ENCODE measurements around the gene PNPLA1. TPM values are rescaled to one million over a fixed set of nuclear protein-coding genes. Genes with fewer than 3 reads are reported as not detected.

Gene PNPLA1
- total RNA-seq, 1 experiment from 2014 or later: 0.29 TPM

DNA sequence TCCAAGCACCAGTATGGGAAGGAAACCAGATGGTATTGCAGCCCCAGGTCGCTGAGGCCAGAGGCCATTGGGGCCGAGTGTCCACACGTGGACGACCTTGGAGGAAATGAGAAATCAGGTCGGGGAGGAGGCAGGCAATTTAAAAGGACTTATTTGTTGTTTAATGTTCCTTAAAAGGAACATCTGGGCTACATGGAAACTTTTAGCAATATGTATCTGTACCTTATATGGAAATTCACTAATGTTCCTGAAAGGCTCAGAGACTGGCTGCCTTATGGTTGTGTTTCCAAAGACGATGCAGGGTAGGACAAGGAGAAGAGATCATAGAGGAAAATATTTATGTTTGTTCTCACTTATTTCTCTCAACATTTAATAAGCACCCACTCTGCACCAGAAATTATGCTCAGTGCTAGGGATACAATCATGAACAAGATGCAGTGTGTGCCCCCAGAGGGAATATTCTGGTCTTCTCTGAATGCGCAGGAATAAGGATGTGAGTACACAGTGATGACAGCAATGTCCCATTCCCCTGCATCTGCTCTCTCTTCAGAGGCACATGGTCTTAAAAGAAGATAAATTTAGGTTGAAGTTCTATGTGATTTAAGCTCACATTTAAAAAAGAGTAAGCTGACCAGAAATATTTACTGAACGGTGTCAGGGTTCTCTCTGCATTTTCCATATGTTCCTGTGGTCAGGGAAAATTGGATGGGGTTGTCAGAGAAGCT, 63.5 kb downstream of the PNPLA1 start:
- CTCF ChIA-PET: no interaction called here
- intact Hi-C loops (cut with micrococcal nuclease): no loop called here
- Histone ChIP-seq H3K4me3 (ENCODE audit: low read length) (no peak overlapping the region), H3K9ac (ENCODE audit: low read length) (no peak overlapping the region), H3F3A (ENCODE audit: low read length, unreplicated experiment) (no peaks in the 10 kb centered on the region), H3K4me1 (ENCODE audit: insufficient read depth, low read length) (peaks cover 11% of the 10 kb centered on the region; the same call in 1 of the 2 replicates), H2AFZ (ENCODE audit: low read length) (no peak overlapping the region), H3K79me2 (ENCODE audit: low read length) (no peaks in the 10 kb centered on the region), H3K27me3 (ENCODE audit: low read length) (no peaks in the 10 kb centered on the region), H3K9me2 (replicated peaks; ENCODE audit: low read length) (no peaks in the 10 kb centered on the region), H3K9me3 (ENCODE audit: low read length) (no peaks in the 10 kb centered on the region), H3K27ac (ENCODE audit: low read length) (no peak overlapping the region), H4K20me1 (ENCODE audit: low read length) (no peaks in the 10 kb centered on the region), H3K4me2 (ENCODE audit: low read length) (no peak overlapping the region), H3K36me3 (ENCODE audit: low read depth, low read length) (no peaks in the 10 kb centered on the region)
- no TSS peak for BruUV-seq (replicated peaks)
- POLR2A ChIA-PET (ENCODE audit: unreplicated experiment): no interaction called here
- no peak for ATAC-seq
- DNase-seq: no peak
- no peak for TF ChIP-seq EZH2 (IDR thresholded peaks at IDR 0.05; ENCODE audit: low read length, unreplicated experiment)
- no peak for TF ChIP-seq EZH2phosphoT487 (IDR thresholded peaks at IDR 0.05; ENCODE audit: borderline replicate concordance, low read length)
- TF ChIP-seq, protein P1, sequence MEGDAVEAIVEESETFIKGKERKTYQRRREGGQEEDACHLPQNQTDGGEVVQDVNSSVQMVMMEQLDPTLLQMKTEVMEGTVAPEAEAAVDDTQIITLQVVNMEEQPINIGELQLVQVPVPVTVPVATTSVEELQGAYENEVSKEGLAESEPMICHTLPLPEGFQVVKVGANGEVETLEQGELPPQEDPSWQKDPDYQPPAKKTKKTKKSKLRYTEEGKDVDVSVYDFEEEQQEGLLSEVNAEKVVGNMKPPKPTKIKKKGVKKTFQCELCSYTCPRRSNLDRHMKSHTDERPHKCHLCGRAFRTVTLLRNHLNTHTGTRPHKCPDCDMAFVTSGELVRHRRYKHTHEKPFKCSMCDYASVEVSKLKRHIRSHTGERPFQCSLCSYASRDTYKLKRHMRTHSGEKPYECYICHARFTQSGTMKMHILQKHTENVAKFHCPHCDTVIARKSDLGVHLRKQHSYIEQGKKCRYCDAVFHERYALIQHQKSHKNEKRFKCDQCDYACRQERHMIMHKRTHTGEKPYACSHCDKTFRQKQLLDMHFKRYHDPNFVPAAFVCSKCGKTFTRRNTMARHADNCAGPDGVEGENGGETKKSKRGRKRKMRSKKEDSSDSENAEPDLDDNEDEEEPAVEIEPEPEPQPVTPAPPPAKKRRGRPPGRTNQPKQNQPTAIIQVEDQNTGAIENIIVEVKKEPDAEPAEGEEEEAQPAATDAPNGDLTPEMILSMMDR (conservative IDR thresholded peaks at IDR 0.05; ENCODE audit: low read depth, low read length): no peak

DNA sequence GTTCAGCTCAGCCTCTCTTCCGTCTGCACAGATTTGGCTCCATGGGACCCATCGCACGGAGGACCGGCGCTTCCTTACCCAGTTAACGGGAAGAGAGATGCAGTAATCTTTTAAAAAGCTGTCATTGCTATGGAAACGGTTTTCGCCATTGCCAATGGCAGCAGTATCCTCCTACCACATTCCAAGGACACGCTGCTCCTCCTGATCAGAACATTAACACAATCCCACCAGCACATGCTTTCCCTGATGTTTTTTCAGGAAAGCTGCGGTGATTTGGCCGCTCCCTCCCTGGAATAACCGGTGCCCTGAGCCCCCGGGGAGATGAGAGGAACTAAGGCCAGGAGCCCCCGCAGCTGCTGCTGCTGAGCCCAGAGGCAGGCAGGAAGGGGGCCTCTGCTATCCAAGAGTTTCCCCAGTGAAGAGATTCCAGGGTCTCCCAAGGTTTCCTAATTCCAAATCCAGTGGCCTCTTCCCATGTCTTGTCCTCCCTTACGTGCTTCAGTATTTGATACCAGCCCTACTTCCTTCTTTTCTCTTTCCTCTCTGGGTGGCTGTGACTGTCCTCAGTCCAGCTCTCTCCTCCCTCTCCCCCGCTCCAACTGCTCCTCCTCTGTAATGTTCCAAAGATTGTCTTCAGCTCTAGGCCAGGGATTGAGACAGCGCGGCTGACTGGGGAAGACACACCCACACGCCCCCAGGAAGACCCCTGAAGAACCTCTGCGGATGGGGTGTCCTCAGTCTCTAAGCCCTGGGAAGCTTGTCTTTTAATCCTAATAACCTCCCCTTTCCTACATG, 64.3 kb downstream of the PNPLA1 start:
- CTCF ChIA-PET: no interaction called here
- BruUV-seq (replicated peaks): no TSS peak
- Histone ChIP-seq H3K4me2 (ENCODE audit: low read length) (peak overlapping the region; percentile 65; the same call in 1 of the 2 replicates), H3K27ac (ENCODE audit: low read length) (no peak overlapping the region), H3K27me3 (ENCODE audit: low read length) (no peaks in the 10 kb centered on the region), H4K20me1 (ENCODE audit: low read length) (no peaks in the 10 kb centered on the region), H3K36me3 (ENCODE audit: low read depth, low read length) (no peaks in the 10 kb centered on the region), H2AFZ (ENCODE audit: low read length) (peak overlapping the region; percentile 82; the same call in 1 of the 2 replicates), H3K79me2 (ENCODE audit: low read length) (no peaks in the 10 kb centered on the region), H3K4me3 (ENCODE audit: low read length) (no peak overlapping the region), H3K4me1 (ENCODE audit: insufficient read depth, low read length) (peaks cover 11% of the 10 kb centered on the region; the same call in 1 of the 2 replicates), H3K9ac (ENCODE audit: low read length) (no peak overlapping the region), H3K9me3 (ENCODE audit: low read length) (no peaks in the 10 kb centered on the region), H3K9me2 (replicated peaks; ENCODE audit: low read length) (no peaks in the 10 kb centered on the region), H3F3A (ENCODE audit: low read length, unreplicated experiment) (no peaks in the 10 kb centered on the region)
- intact Hi-C loops (cut with micrococcal nuclease): no loop called here
- DNase-seq (no peak), ATAC-seq (no peak)
- POLR2A ChIA-PET (ENCODE audit: unreplicated experiment): no interaction called here
- TF ChIP-seq, protein P1 (conservative IDR thresholded peaks at IDR 0.05; ENCODE audit: low read depth, low read length): no peak
- TF ChIP-seq EZH2phosphoT487 (IDR thresholded peaks at IDR 0.05; ENCODE audit: borderline replicate concordance, low read length) (no peak), EZH2 (IDR thresholded peaks at IDR 0.05; ENCODE audit: low read length, unreplicated experiment) (no peak)
